PC-3 (cell line): ENCODE data around the gene TSGA10IP. TPM values are rescaled to one million over a fixed set of nuclear protein-coding genes. Genes with fewer than 3 reads are reported as not detected.
A peak's percentile ranks its signal among the peaks of the same experiment; 100 is the strongest.

Experiments used
- ATAC-seq: fragments of 200-7000 bp; cut with Tn5 transposase; 2 replicates; pipeline ENCODE4 v1.9.1; 2020; ENCODE audit warnings: mild to moderate bottlenecking, moderate library complexity
- BruUV-seq: library from RNA; stranded (reverse); fragments of 400-500 nt; replicated peaks from 2 replicates; lab custom pipeline; 2021; lab: Mats Ljungman, UMichigan
- CTCF ChIA-PET: fragments of 300-600 bp; sonication (Branson Sonifier 250); formaldehyde crosslinking; loops from one replicate; lab custom pipeline; 2022; ENCODE audit warnings: antibody characterized with exemption; lab: Charles Lee
- POLR2A ChIA-PET: fragments of 300-600 bp; sonication (Branson Sonifier 250); formaldehyde crosslinking; loops from one replicate; lab custom pipeline; 2022; ENCODE audit warnings: antibody characterized with exemption; ENCODE audit not compliant: unreplicated experiment; lab: Charles Lee
- DNase-seq: peaks from one replicate; pipeline ENCODE4 v3.0.0-alpha.2; 2015
- H2AFZ ChIP-seq: fragments of 300-600 bp; sonication (generic); 2 replicates; pipeline ENCODE4 v1.6.0; 2016; ENCODE audit warnings: antibody characterized with exemption, low read length
- H3F3A ChIP-seq: fragments of 300-600 bp; sonication (generic); one replicate; pipeline ENCODE4 v1.6.0; 2017; ENCODE audit warnings: antibody characterized with exemption, low read length, control low read depth, mild to moderate bottlenecking; ENCODE audit not compliant: unreplicated experiment
- H3K27ac ChIP-seq: fragments of 300-600 bp; sonication (generic); 2 replicates; pipeline ENCODE4 v1.5.1; 2016; ENCODE audit warnings: mild to moderate bottlenecking, low read length
- H3K27me3 ChIP-seq: fragments of 300-600 bp; sonication (generic); 2 replicates; pipeline ENCODE4 v1.6.1; 2016; ENCODE audit warnings: low read length, mixed read lengths
- H3K36me3 ChIP-seq: fragments of 300-600 bp; sonication (generic); 2 replicates; pipeline ENCODE4 v1.6.1; 2016; ENCODE audit warnings: low read depth, mixed run types, low read length, mixed read lengths
- H3K4me1 ChIP-seq: fragments of 300-600 bp; sonication (generic); 2 replicates; pipeline ENCODE4 v1.5.1; 2016; ENCODE audit warnings: low read length; ENCODE audit not compliant: insufficient read depth
- H3K4me2 ChIP-seq: fragments of 300-600 bp; sonication (generic); 2 replicates; pipeline ENCODE4 v1.6.0; 2016; ENCODE audit warnings: low read length
- H3K4me3 ChIP-seq: fragments of 300-600 bp; sonication (generic); 2 replicates; pipeline ENCODE4 v1.5.1; 2016; ENCODE audit warnings: mild to moderate bottlenecking, low read length, mixed read lengths
- H3K79me2 ChIP-seq: fragments of 300-600 bp; sonication (generic); 2 replicates; pipeline ENCODE4 v1.6.1; 2017; ENCODE audit warnings: low read length, mixed read lengths
- H3K9ac ChIP-seq: fragments of 300-600 bp; sonication (generic); 2 replicates; pipeline ENCODE4 v1.6.0; 2016; ENCODE audit warnings: mild to moderate bottlenecking, low read length
- H3K9me2 ChIP-seq: fragments of 300-600 bp; sonication (generic); replicated peaks from 2 replicates; pipeline ENCODE4 v1.6.1; 2016; ENCODE audit warnings: mixed run types, low read length, mixed read lengths
- H3K9me3 ChIP-seq: fragments of 300-600 bp; sonication (generic); 2 replicates; pipeline ENCODE4 v1.6.1; 2016; ENCODE audit warnings: low read length, mixed read lengths
- H4K20me1 ChIP-seq: fragments of 300-600 bp; sonication (generic); 2 replicates; pipeline ENCODE4 v1.6.1; 2016; ENCODE audit warnings: low read length, mixed read lengths
- EZH2 ChIP-seq: fragments of 300-600 bp; sonication (generic); IDR thresholded peaks from one replicate; pipeline ENCODE4 v1.6.1; 2017; ENCODE audit warnings: antibody characterized with exemption, mild to moderate bottlenecking, low read length; ENCODE audit not compliant: unreplicated experiment
- EZH2phosphoT487 ChIP-seq: fragments of 300-600 bp; sonication (generic); IDR thresholded peaks from 2 replicates; pipeline ENCODE4 v1.6.1; 2018; ENCODE audit warnings: mild to moderate bottlenecking, antibody characterized with exemption, low read length, borderline replicate concordance
- intact Hi-C: fragments of 100-400 bp; cut with micrococcal nuclease; formaldehyde crosslinking; loops from 2 replicates; pipeline ENCODE4 v1.9.0; 2023
- total RNA-seq: library from RNA; depleted of rRNA; stranded (reverse); fragments of >200 nt; gene quantifications from 2 replicates; pipeline ENCODE4 v1.2.3, GENCODE V29; 2014
- TF ChIP-seq, protein P1 (sequence below): fragments of 300-600 bp; sonication (generic); conservative IDR thresholded peaks from 2 replicates; pipeline ENCODE4 v1.5.1; 2017; ENCODE audit warnings: antibody characterized with exemption, low read depth, mild to moderate bottlenecking, low read length

Gene TSGA10IP
- total RNA-seq, 1 experiment from 2014 or later: not detected

DNA sequence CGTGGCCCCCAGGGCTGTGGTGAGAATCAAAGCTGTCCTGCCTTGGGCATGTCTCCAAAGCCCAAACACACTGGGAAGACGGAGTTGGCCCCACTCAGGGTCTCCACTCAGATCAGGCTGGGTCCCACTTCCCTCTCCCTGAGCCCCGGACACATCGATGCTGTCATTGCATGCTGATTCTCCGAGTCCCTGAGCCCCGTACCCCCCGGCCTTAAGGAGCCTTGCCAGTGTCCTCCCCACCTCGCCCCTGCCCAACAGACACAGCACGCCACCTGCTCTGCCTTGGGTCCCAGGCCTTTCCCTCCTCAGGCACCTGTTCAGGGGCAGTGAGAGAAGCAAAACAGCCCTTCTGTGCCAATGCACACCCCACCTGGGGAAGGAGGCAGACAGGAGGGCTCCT lies 42.1 kb downstream of the TSGA10IP start:
- H3K9ac ChIP-seq: no peak overlapping the region
- H3K27ac ChIP-seq: no peak overlapping the region
- ChIA-PET CTCF (no interaction called here), POLR2A (no interaction called here)
- no peak for ATAC-seq
- H4K20me1 ChIP-seq: no peaks in the 10 kb centered on the region
- H3K4me1 ChIP-seq: no peaks in the 10 kb centered on the region
- no peak for TF ChIP-seq EZH2phosphoT487
- no peak for TF ChIP-seq EZH2
- DNase-seq: no peak
- H3F3A ChIP-seq: peaks cover 9% of the 10 kb centered on the region
- H3K4me3 ChIP-seq: no peak overlapping the region
- H2AFZ ChIP-seq: no peak overlapping the region
- intact Hi-C loops: loop anchor here (10.0 kb wide), 1 partner anchor 273 kb away; the partner anchor contains the start of gene KAT5
- H3K4me2 ChIP-seq: no peak overlapping the region
- peaks cover 3% of the 10 kb centered on the region; the same call in 1 of the 2 replicates for H3K36me3 ChIP-seq
- no peaks in the 10 kb centered on the region for H3K9me2 ChIP-seq
- no peaks in the 10 kb centered on the region for H3K79me2 ChIP-seq
- no peaks in the 10 kb centered on the region for H3K27me3 ChIP-seq
- H3K9me3 ChIP-seq: no peaks in the 10 kb centered on the region
- no TSS peak for BruUV-seq

- ATAC-seq (peak; percentile 97), DNase-seq (peak; percentile 98)
- Histone ChIP-seq H3K36me3 (peaks cover 6% of the 10 kb centered on the region), H4K20me1 (no peaks in the 10 kb centered on the region), H3F3A (peaks cover 9% of the 10 kb centered on the region), H2AFZ (no peak overlapping the region), H3K9me3 (no peaks in the 10 kb centered on the region), H3K79me2 (no peaks in the 10 kb centered on the region), H3K9me2 (no peaks in the 10 kb centered on the region), H3K27ac (no peak overlapping the region), H3K9ac (no peak overlapping the region), H3K4me1 (no peaks in the 10 kb centered on the region), H3K27me3 (no peaks in the 10 kb centered on the region), H3K4me3 (no peak overlapping the region), H3K4me2 (no peak overlapping the region)
- intact Hi-C loops: loop anchor here (1.0 to 10.0 kb wide), 4 partner anchors 56 to 274 kb away; partner anchors contain the start of genes FIBP and KAT5
- ChIA-PET CTCF (interaction anchor here (0.7 kb wide), 1 partner anchor 104 kb away, joined by 9 read pairs; no protein-coding TSS in a partner anchor), POLR2A (no interaction called here)
- TF ChIP-seq EZH2phosphoT487: no peak
- TF ChIP-seq, protein P1, sequence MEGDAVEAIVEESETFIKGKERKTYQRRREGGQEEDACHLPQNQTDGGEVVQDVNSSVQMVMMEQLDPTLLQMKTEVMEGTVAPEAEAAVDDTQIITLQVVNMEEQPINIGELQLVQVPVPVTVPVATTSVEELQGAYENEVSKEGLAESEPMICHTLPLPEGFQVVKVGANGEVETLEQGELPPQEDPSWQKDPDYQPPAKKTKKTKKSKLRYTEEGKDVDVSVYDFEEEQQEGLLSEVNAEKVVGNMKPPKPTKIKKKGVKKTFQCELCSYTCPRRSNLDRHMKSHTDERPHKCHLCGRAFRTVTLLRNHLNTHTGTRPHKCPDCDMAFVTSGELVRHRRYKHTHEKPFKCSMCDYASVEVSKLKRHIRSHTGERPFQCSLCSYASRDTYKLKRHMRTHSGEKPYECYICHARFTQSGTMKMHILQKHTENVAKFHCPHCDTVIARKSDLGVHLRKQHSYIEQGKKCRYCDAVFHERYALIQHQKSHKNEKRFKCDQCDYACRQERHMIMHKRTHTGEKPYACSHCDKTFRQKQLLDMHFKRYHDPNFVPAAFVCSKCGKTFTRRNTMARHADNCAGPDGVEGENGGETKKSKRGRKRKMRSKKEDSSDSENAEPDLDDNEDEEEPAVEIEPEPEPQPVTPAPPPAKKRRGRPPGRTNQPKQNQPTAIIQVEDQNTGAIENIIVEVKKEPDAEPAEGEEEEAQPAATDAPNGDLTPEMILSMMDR: peak; percentile 99
- no TSS peak for BruUV-seq
These were observed 43.7 kb downstream of the TSGA10IP start for GRCh38 chr11:65988791-65989592.

DNA sequence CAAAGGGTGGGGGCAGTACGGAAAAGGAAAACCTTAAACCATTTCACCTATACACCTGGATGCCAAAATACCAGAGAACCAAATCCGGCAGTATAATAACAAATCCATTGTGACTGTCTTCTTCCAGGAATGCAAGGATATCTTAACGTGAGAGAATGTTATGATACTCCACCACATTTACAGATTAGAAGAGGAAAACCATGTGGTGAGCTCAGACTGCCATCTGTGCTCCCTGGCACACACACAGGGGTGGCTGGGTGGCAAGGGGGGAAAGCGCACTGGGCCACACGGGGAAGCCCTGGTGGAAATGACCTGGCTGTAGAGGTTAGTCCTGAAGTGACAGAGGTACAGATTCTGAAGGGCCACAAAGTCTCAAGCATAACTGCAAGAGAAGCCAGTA lies 46.8 kb downstream of the TSGA10IP start:
- H3K36me3 ChIP-seq: peaks cover 7% of the 10 kb centered on the region
- H3K9me3 ChIP-seq: no peaks in the 10 kb centered on the region
- no peak overlapping the region for H3K4me3 ChIP-seq
- TF ChIP-seq EZH2phosphoT487 (no peak), EZH2 (no peak)
- TF ChIP-seq, protein P1: no peak
- H4K20me1 ChIP-seq: no peaks in the 10 kb centered on the region
- H3K27me3 ChIP-seq: no peaks in the 10 kb centered on the region
- ChIA-PET CTCF (no interaction called here), POLR2A (interaction anchor here (0.6 kb wide), 1 partner anchor 1092 kb away, joined by 17 read pairs; no protein-coding TSS in a partner anchor)
- no peak overlapping the region for H3K27ac ChIP-seq
- intact Hi-C loops: no loop called here
- no peak overlapping the region for H3K9ac ChIP-seq
- H3K4me2 ChIP-seq: no peak overlapping the region
- DNase-seq (no peak), ATAC-seq (no peak)
- H2AFZ ChIP-seq: no peak overlapping the region
- H3K79me2 ChIP-seq: no peaks in the 10 kb centered on the region
- H3K9me2 ChIP-seq: no peaks in the 10 kb centered on the region
- no TSS peak for BruUV-seq
- peaks cover 4% of the 10 kb centered on the region for H3F3A ChIP-seq
- no peaks in the 10 kb centered on the region for H3K4me1 ChIP-seq
